ENCODE measurements around the gene MAD1L1.
"Not testable (repeated sequence)": the region's sequence is repeated elsewhere in the genome, so short reads cannot be mapped to it uniquely, and the experiment has no call there.

The MAD1L1 gene

DNA sequence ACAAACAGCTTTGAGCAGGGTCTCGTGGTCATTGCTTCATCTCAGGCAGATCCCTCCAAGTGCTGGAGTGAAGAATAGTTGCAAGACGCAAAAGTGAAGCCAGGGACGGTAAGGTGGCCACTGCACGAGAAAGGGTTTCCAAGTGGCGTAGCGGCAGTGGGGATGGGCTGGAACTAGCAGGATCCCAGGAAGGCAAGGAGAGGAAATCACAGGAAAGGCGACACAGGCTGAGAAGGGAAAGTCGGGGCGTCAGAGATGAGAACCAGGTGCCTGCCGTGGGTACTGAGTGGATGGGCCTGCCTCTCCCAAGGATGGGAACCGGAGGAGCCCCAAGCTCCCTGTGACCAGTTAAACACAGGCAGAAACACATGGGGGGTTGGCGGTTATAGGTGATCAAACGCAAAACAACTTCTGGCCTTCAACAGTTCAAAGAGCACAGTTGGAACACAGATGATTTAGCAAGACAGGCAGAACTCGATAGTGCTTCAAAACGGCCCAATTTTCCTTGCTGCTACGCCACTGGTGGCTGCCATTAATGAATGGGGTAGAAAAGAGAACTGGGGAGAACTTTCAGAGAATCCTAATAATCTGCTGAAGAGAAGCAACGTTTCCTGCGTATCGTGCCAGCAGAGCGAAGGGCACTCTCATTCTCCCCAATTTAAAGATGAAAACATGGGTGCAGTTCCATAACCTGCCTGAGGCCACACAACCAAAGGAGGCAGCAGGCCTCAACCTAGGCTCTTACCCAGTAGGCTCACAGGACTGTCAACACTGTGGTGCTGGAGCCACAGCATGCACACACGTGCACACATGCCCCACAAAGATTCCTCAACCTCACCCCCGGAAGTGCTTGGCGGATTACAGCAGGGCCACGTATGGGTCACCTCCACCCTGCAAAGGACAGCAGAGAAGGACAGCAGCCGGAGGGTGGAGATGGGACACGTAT lies 61.9 kb downstream of the MAD1L1 start:
- no peak for DNase-seq

DNA sequence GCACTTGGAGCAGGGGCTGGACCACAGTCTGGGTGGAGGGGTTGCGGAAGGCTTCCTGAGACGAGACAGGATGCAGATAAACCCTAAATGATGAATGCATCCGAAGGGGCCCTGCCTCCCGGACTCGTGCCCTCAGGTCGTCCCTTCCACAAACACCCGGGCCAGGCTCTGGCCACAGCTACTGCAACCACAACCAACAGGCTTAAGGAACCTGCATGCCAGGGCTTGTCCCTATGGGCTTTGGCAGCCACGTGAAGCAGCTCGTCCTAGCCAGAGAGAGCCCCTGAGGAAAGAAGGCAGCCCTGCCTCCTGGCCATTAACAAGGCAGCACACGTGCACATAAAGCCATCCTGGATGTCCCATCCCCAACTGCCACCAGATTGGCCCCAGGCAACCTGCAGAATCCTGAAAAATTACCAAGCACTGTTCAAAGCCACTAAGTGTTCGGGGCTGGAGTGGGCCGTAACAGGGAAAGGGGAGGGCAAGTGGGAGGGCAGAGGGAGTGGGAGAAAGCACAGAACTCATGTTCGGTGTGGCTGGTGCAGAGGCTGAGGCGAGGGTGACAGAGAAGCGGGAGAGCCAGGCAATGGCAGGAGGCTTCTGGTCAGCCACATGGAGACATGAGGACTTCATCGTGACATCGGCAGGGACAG lies 62.7 kb downstream of the MAD1L1 start:
- DNase-seq: no peak

DNA sequence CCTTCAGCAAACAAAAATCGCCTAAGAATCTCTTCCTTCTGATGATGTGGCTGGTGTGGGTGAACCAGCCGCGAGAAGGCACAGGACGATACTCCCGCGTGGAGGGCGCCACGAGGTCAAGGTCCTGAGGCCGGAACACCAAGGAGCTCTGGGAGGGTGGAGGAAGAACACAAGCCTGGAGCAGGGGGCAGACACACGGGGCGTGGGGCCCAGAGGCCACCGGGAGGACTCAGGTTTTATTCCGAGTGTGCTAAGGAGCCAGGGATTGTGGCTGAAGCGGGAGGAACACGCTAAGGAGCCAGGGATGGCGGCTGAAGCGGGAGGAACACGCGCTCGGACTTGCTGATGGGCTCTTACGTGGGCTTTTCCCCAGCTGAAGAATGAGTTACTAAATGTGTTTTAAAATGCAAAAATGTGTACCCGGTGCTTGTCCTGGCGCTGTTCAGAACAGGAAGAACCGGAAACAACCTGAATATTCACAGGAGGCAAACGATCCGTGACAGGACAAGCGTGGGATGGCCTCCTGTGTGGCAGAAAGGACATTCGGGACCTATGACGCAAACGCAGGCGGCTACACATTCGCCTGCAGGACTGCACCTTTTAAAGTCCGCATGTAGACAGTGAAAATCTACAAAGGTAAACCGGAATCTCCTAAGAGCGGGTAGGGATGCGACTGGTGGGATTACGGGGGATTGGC lies 64.0 kb downstream of the MAD1L1 start:
- DNase-seq: no peak

DNA sequence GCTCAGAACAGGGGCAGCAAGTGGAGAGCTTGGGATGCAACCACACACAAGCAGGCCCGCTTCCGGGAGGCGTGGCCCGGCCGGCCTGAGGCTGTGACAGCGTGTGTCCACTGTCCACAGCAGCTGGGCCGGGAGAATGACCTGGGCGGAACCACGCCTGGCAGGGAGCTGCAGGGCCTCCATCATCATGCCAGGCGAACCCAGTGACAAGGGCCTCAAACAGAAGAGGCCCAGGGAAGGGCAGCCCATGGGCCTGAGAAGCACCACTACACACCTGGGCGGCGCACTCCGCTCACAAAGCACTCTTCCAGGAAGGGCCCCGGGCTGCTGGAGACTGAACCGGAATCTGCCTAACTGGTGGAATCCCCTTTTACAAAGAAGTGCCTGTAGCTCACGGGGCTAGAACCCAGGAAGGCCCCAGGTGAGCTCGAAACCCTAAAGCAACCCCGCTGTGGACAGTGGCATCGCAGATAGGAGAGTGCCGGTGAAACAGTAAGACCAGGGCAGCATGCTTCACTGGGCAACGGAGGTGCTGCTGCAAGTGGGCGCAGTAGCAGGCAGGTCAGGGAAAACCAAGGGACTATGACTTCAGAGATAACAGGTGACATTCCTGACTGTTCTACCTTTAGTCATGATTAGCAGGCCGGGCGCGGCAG lies 66.0 kb downstream of the MAD1L1 start:
- DNase-seq: no peak

DNA sequence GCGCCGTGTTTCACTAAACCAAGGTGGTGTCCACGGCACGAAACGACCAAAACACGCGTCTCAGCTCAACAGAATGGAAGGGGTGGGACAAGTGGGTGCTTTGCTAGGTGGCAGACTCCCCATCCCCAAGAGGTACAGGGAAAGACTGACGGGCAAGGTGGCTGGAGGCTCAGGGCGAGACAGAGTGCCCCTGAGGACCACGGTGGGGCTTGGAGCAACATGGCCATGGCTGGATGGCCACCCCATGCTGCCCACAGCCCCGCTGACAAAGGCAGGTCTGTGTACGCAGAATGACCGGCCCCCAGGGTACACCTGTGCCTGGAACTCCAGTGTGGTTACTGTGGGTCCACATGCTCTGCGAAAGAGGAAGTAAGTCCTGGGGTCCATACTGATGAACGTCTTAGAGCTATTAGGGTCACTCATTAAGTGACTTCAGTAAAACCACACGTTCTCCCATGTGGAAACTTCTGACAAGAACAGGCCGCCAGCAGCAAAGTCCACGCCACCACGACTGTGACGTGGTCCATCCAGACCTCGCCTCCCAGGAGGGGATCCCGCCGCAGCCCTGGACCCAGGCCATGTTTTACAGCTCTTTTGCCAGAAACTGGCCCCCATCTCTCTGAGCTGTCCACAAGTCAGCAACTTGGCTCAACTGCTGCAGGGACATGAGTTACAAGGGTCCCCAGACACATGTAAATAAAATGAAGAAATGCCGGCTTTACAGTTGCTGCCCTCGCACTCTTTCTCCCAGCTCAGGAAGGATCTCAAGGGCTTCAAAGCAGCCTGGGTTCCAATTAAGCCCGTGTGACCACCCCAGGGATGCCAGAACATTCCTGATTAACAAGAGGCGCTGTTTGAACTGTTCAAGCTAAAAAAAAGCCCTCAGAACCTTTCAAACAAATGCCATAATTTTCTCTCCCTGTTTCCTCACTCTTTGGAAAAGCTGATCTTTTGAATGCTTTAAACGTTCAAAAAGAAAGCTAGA lies 66.8 kb downstream of the MAD1L1 start:
- DNase-seq: no peak

DNA sequence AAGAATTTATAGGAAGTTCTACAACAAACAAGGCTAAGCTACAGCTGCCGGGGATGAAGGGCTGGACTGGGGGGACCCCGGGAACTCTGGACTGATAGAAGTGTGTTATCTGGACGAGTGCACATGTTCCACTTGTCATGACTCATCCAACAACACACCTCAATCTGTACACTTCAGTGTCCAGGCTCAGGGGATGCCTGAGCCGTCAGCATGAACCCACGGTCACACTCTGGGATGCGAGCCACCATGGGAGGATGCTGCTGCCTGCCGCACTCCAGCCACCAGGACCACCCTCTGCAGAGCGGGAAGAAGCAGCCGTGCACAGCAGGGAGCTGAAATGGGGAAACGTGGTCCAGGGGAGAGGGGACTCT lies 67.5 kb downstream of the MAD1L1 start:
- DNase-seq: no peak

DNA sequence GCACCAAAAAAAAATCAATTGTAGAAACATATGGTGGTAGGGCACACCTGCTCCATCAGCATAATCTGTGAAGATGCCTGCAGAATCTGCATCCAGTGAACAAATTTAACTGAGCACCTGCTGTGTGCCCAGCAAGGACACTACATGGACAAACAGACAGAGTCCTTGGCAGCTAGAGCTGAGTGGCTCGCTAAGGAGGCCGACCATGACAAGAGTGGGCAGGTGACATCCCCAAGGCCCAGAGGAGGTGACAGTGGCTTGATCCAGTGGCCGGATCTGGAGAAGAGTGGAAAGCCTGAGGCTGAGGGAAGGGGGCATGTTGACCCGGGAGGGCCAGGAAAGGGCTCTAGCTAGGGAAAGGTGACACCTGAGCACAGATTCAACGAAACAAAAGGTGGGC lies 68.1 kb downstream of the MAD1L1 start:
- DNase-seq: no peak

DNA sequence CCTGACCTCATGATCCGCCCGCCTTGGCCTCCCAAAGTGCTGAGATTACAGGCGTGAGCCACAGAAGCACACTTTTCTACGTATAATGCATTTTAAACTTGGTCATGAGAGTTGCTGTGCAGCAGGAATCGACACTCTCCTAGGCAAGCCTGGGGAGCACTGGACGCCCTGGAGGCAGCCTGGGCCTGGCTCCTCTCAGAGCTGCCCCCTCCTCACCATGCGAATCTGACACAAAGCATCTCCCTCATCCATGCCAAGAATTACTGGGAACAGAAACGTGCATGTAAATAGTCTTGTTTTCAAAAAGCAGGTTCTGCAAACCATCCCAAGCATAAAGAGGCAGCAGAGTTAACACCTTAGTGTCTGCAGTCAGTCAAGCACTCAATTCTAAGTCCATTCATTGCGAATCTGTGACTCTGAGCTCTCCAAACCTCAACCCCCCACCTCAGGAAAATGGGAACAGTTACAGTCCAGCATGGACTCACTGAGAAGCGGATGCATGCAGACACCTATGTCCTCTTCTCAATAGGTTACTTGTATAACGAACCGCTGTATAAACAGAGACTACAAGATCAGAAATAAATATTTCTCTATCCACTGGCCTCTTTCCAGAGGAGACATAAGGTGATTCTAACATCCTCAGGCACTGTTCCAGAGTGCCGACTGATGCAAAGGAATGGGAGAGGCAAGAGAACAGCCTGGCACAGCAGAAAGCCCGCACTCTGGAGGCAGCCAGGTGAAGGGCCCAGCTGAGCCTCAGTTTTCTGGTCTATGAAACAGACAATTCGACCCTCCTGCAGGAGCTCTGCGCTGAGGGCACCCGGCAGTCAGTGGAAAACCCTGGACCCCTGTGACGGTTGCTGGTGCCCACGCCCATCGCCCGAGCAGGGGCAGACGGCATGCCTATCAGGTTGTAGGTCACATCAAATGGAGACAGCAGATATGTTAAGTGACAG lies 68.9 kb downstream of the MAD1L1 start:
- peak; percentile 62 for DNase-seq

DNA sequence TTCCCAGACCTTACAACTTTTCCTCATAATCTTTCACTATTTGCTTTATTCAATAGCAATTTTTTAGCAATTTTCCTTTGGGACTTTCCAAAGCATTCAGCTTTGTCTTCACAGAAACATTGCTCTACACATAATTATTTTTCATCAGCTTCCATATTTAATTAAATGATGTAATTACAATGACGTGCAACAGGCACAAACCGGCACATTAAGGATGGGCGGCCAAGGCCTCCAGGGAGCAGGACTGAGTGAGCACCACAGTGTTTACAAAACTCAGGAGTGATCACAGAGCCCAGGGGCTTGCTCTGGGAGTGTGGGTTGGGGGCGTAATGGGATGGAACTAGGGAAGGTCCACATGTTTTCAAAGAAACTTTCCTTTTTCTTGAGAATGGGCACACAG lies 69.8 kb downstream of the MAD1L1 start:
- no peak for DNase-seq

DNA sequence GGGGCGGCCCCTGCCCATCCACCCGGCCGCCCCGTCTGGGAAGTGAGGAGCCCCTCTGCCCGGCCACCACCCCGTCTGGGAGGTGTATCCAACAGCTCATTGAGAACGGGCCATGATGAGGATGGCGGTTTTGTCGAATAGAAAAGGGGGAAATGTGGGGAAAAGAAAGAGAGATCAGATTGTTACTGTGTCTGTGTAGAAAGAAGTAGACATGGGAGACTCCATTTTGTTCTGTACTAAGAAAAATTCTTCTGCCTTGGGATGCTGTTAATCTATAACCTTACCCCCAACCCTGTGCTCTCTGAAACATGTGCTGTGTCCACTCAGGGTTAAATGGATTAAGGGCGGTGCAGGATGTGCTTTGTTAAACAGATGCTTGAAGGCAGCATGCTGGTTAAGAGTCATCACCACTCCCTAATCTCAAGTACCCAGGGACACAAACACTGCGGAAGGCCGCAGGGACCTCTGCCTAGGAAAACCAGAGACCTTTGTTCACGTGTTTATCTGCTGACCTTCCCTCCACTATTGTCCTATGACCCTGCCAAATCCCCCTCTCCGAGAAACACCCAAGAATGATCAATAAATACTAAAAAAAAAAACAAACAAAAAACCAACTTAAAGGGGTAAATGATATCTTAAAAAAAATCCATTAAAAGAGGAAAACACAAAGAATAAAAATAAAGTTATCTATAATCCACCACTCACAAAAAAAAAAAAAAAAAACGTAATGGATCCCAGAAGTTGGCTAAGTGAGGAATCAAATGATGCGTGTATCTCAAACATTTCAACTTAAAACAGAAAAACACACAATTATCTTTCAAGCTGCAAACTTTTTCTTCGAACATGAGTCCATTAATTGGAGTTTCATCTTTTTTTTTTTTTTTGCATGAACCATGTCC lies 70.5 kb downstream of the MAD1L1 start:
- DNase-seq: not testable (repeated sequence)

DNA sequence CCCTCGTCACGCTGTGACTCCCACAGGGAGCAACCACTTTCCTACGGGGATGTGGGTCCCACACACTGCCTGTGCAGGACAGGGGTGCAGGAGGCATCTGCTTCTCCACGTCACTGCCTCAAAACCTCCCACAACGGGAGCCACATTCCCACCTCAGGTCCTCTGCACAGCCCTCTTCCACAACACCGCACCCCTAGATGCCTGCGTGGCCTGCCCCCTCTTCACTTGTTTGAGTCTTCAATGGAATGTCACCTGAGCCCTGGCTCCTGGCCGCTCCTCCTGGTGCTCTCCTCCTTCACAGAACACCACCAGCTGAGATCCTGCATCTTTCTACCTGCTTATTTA lies 73.6 kb downstream of the MAD1L1 start:
- no peak for DNase-seq

DNA sequence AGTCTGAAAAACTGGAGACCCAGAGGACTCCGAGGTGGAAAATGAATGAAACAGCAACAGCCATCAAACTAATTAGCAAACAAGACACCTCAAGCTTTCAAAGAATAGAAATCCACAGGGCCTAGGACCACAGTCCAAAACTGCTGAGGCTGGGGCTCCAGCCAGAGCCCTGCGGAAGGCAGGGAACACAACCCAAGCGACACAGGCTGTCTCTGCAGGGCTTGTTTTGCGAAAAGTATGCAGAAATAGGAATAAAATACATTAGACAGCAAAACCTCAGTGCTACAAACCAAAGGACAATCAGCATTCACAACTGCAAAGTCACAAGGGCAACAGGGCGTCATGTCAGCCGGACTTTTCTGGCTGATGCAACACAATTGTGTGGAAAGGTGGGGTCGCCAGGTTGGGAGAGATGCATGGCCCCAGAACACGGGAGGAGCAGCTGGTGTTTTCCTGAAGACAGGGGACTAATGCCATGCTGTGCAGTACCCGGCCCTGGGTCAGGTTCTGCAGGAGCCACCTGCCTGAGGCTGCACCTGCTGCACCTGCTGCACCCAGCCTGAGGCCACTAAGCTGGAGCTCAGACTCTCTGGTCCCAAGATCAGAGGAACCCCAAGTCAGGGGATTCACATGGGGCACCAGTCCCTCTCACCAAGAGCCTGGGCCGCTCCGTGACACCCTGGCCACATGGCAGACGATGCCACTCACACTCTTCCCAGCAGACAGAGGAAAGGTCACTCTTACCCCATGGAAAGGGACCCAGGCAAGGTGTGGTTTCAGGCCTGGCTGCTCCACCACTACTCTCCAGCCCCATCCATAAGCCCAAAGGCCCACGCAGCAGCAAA lies 74.2 kb downstream of the MAD1L1 start:
- no peak for DNase-seq

DNA sequence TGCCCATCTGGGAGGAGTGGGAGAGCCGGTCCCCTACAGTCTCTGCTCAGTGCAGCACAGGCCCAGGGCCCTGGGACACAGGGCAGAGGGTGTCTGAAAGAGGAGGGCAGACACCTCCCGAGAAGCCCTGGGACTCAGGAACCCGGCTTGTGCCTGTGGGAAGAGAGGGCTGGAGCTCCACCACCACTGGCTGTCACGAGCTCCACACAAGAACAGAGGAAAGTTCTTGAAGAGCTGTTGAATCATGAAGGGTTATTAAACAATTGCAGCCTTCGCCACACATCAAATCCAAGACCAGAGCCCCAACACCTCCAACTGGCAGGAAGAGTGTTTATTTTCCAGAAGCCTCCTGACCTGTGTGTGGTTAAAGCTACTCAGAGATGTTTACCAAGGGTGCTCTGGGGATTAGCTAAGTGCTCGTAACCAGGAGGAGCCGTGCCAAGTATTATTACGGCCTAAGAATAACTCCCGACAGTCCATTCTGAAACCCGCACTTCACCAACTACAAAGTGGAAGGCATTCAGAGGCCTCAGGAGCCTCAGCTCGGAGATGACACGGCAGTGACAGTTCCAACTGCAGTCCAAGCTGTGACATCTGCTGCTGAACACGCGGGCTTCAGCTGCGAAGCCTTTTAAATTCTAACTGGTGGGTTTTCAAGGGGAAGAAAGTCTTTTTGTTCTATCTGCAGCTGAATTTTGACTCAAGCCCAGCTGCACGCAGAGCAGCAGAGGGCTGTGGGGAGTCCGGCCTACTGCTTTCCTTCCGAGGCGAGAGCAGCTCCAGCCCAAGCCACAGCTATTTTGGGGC lies 75.1 kb downstream of the MAD1L1 start:
- peak; percentile 94 for DNase-seq

DNA sequence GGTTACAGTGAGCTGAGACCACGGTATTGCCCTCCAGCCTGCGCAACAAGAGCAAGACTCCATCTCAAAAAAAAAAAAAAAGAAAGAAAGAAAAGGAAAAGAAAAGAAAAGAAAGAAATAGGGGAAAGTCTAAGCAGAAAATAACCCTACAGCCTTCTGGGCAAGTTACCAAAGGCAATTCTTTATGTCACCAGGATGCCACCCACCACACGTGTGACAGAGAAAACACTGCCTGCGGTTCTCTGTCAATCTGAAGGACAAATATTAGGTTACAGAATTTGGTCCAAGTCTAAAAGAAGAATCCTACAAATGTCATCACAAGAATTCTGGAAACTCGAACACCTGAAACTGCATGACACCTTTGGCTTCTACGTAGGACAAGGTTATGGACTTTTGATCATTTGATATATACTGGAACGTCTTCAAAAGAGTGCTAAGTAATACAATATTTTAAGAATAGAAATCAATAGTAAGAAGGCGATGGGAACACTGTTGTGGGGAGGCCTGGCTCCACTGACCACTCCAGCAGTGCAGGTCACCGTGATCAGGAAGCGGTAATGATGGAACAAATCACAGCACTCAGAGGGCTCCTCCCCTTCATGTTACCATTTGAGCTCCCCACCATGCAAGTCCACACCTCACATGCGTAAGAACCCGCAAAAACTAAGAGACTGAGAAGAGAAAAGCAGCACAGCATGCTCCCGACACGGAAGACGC lies 75.8 kb downstream of the MAD1L1 start:
- DNase-seq: no peak

DNA sequence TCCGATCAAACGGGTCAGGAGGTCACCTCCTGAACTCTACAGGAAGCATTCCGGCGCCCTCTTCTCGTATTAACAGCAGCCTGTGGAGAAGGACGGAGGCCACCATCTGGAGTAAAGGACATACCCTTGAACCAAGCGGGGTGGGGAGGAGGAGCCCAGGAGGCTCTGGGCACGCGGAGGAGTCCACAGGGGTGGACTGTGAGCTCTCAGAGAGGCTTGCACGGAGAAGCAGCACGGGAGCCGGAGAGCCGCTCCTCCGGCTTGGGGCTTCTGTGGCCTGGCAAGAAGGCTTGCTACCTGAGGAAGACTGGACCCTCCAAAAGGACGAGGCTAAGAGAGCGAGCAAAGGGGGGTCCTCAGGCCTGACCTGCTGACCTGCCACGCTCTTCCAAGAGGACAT lies 77.9 kb downstream of the MAD1L1 start:
- DNase-seq: no peak

DNA sequence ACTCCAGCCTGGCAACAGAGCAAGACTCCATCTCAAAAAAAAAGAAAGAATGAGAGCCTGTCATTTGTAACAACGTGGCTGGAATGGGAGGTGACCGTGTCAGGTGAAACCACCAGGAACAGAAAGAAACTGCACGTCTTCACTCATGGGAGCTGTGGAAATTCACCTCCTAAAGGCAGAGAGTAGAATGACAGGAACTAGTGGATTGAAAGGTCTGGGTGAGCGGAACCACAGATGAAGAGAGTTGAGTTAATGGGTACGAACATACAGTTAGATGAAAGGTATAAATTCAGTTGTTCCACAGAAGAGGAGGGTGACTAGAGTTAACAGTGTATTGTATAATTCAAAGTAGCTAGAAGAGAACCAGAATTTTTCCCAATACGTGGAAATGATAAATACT lies 78.6 kb downstream of the MAD1L1 start:
- no peak for DNase-seq

DNA sequence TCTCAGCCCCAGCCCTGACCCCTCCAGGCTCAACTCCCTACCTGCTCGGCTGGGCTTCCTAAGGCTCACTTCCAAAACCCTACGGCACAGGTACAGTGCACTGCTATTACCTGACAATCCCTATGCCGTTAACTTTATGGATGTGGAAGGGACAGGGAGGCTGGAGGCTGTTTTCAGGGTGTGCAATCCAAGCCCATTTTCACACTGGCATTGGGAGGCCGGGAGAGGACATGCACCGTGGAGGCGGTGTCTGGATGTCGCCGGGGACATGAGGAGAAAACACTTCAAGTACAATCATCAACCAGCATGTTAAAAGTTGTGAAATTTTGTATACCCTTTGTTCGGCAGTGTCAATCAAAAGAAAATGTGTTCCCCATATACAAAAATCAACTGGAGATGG lies 80.1 kb downstream of the MAD1L1 start:
- DNase-seq: no peak
